ENCODE measurements around the gene CDC25B.

- peak; percentile 35 to 52 (median 38) for TF ChIP-seq CTCF (optimal IDR thresholded peaks at IDR 0.05 in 1 of 3, IDR thresholded peaks at IDR 0.05 in 1 of 3, conservative IDR thresholded peaks at IDR 0.05 in 1 of 3; ENCODE audit: extremely low read depth in 1 of 3, insufficient read depth in 2 of 3, low read length in 3 of 3)
- TF ChIP-seq EZH2 (IDR thresholded peaks at IDR 0.05; ENCODE audit: low read length) = no peak
Measured at GRCh38 chr20:3768342-3769130, 27.6 kb upstream of the CDC25B start.

Data from keratinocyte (primary cell).